ENCODE results near the gene OR6C74.

OR6C74 gene

DNA sequence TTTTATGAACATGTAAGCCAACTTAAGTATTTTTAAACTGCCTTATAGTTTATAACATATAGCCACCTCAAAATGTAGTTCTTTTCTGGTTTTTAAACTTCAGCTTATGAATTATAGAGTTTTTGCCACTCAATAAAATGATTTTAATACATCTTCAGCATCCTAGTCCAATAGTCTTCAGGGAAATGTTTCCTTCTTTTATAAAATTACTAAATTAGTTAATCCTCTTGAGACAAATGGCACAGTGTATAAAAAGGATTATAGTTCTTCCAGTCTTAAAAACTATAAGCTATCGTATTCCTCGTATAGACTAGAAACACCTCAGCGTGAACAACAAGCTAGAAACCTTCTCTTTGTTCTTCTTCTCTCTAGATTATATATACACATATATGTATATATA is at the start of gene OR6C74:
Gene OR6C74, plus strand, starts transcription at position 301 of the 400 bp plus-strand sequence. CDS start 2,679 bp downstream, outside the sequence.
- no peak for DNase-seq

DNA sequence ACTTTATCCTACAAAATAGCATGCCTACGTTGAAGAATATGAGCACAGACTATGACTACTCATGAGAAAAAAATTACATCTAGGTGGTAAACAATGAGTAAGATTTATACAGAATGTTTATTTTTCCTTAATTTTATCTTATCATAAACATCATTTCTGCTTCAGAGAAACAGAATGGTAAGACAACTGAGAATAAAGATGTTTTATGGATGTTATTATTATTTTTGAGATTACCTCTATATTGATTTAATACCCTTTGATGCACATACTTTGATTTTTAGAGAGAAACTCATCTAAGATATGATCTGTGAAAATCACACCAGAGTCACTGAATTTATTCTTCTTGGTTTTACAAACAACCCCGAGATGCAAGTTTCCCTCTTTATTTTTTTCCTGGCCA is 23.7 kb upstream of the OR6C74 start, which contains the start of gene OR10A7:
Gene OR10A7, plus strand, starts transcription at position 301 of the 400 bp plus-strand sequence. Its CDS starts 0 bp downstream, at position 301.
- no peak for DNase-seq

DNA sequence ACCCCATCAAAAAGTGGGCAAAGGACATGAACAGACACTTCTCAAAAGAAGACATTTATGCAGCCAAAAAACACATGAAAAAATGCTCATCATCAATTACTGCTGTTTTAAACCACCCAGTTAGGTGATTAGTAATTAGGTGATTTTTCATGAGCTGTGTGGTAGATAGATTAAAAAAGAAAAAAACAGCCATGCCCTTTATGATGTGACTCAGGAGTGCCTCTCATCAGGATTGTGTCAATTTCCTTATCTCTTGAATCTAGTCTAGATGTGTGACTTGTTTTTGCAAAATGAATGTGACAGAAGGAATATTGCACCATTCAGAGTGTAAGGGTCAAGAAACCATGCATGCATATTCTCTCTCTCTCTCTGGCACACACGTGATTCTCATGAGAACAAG is 17.9 kb upstream of the OR6C74 start:
- peak; percentile 13 for DNase-seq

DNA sequence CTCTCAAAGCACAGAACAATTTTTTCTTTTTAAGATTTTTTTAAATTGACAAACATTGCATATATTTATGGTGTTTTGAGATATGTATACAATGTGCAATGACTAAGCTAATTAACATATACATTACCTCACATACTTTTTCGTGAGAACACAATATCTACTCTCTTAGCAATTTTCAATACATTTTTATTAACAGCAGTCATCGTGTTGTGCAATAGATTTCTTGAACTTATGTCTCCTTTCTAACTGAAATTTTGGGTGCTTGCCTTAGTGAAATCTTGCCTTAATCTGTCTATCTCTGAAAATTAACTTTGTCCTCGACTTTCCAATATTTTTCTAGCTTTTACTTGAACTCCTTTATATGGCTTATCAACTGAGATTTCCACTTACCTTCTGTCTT is 16.8 kb upstream of the OR6C74 start:
- no peak for DNase-seq

DNA sequence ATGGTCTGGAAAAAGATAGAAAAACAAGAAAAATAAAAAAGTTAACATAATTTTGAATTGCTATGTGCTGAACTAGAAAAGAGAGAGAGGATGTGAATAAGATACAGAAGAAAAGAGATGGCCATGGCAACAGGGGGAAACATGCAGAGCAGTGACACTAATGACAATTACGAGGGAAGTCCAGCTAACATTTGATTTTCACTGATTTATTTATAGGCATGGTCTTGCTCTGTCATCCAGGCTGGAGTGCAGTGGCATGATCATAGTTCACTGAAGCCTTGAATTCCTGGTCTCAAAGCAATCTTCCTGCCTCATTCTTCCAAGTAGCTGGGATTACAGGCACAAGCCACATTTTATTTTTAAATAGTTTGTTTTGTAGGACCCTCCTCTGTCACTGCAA is 1.8 kb downstream of the OR6C74 start:
- no peak for DNase-seq

DNA sequence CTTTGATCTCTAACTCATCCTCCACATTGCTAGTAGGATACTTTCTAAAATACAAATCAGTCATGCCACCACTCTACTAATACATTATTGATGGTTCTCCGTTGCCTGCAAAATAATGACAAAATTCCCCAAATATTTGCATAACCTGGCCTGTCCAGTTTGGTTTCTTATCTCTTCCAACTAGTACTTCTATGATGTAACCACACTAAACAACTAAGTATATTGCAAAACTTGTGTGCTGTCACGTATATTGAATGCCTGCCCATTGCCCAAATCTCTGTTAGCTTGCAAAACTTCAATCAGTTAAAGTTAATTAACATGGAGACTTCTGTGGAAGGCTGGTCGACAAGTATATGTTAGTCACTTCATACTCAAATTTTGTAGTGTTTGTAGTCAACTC is 6.5 kb downstream of the OR6C74 start:
- DNase-seq, result no peak

DNA sequence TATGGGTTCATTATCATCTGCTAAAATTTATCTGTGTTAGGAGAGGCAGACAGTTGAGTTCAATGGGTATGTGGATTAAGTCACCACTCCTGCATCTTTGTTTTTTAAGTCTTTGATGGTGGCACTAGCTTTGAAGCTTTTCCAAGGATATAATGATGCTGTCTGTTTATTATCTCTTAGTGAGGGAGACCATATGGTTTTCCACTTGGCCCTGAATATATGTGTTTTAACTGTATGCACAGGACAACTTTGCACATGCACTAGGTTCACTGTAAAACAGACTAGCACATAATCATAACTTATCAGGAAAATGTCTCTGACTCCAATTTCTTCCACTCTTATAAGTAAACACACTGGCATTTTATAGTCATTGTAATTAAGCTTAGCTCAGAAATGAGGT is 8.9 kb downstream of the OR6C74 start:
- DNase-seq, result no peak

DNA sequence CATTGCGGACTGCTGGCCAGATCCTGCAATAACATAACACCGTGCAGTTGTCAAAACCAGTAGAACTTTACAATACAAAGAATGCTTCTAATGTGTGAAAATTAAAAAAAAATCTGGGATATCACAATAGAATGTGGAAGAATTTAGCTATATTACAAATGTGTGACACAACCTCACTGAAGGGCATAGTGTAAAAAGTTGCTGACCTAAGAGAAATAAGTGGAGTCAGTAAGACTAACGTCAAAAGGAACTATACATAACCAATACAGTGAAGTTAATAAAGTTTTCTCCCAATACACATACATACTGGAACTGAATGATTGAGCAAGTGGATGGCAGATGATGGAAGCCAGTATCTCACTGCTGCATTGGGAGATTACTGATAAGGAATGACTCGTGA is 12.4 kb downstream of the OR6C74 start:
- no peak for DNase-seq

DNA sequence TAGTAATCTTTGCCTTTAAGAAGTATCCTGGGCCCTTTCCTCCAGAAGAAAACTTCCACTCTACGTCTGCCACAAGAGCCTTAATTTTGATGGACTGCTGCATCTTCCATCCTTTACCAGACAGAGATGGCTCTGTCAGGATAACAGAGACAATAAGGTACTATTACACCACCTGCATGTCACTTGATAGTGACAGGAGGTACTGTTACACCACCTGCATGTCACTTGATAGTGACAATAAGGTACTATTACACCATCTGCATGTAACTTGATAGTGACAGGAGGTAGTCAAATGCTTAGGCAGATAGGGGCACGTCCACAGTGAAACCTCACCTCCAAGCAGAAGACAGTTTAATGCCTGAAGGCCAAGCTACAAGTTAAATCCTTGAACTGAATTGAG is 13.9 kb downstream of the OR6C74 start:
- DNase-seq, result no peak

DNA sequence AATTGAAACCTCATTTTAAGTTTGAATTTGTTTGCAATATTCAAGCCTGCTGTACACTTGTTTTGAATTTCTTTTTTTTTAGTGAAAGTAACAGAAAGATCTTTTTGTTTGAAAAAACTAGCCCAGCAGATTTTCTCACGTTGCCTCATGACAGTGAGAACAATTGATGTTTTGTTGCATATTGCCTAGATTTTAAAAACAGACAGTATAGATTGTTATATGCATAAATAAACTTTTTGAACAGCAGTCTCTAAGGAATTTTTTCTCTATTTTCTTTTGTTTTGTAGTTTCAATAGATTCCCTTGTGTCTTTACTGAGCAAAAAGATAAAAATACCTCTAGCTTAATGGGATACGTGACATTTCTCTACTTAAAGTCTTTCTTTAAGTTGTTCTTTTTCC is 36.6 kb downstream of the OR6C74 start:
- no peak for DNase-seq

DNA sequence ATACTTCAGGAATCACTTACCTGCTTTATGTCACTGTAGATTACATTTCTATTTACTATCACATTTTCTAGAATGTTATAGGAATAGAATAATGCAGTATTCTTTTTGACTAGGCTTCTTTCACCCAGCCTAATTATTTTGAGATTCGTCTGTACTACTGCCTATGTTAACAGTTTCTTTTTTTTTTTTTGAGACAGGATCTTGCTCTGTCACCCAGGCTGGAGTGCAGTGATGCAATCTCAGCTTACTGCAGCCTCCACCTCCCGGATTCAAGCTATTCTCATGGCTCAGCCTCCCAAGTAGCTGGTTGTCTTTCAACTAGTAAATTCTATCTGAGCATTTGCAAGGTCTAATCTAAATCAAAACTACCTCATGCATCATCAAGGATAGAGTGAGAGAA is 45.6 kb downstream of the OR6C74 start:
- no peak for DNase-seq
